HG03159 (cell line): ENCODE measurements around the gene PVALB.

Source experiments
- ATAC-seq: cut with Tn5 transposase; IDR thresholded peaks from one replicate; pipeline ENCODE4 v1.9.1; 2021; ENCODE audit warnings: mild to moderate bottlenecking, moderate library complexity; ENCODE audit not compliant: unreplicated experiment

PVALB gene

DNA sequence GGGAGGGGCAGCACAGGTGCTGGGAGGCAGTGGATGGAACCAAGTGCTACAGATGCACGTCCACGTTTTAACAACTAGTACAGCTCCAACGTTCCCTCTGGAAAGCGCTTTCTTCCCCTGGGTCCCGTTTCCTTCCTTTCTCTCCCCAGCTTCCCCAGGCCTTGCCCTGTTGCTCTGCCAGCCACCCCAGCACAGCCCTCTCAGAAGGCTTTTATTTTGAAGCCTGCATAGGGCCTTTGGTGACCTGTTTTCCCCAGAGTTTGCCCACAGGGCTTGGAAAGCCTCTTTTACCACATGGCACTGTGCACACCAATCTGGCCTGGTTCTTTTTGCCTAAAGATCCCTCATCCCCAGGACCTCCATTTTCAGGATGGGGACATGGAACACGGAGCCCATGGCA, 30.1 kb upstream of the PVALB start:
- ATAC-seq: no peak

DNA sequence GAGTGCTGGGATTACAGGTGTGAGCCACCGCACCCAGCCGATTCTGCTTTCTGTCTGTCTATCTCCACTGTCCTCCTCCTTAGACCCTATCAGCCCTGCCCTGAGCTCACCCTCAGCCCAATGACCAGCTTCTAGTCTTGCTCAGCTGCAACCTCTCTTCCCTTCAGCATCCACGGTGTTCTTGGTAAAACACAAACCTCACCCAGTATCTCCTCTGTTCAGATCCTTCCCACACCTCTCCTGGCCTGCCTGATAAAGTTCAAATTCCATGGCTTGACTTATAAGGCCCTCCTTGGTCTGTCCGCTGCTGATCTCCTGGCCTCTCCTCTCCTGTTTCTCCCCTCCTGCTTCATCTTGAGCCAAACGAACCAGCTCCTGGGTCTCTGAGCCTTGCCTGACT, 29.4 kb upstream of the PVALB start:
- ATAC-seq: no peak

DNA sequence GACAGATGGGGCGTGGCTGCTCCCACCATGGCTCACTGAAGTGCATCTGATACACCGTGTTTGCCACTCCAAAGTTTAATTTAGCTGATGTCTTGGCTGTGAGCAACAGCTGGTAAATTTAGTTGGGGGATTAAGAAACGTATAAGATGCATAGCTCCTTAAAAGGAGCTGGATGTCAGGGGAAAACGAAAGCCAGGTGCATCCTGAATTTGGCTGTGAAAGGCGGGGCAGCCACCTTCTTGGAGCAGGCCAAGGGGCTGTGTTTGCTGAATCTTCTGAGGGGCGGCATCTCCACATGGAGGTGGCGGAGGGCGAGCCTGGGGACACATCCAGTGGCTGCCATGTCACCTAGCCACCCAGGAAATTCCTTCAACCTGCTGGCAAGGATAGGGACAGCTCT, 23.3 kb upstream of the PVALB start:
- ATAC-seq: no peak

DNA sequence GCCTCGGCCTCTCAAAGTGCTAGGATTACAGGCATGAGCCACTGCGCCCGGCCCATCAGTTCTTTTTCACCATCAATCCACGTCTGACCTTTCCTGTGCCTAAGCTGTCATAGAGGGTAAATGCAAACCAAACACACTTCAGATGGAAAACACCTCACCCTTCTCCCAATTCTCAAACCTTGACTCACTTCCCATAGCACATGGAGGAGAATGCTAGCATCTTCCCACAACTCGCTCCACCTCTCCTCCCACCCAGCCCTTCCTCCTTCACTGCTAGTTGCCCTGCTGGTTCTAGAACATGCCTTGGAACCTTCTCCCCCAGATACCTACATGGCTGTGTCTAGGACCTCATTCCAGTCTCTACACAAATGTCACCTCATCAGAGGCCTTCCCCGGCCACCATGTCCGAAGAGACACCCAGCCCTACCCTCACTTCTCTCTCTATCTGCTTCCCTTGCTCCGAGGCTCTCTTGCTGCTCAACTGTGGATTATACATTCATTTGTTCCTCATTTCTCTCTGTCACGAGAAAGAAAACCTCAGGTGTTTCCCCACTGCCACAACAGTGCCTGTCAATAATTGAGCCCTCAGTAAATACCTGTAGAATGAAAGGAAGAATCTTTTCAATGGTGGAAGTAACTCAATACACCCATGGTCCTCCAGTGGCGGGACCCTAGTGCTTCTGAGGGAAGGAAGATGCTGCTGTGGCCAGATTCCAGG, 22.7 kb upstream of the PVALB start:
- no peak for ATAC-seq

DNA sequence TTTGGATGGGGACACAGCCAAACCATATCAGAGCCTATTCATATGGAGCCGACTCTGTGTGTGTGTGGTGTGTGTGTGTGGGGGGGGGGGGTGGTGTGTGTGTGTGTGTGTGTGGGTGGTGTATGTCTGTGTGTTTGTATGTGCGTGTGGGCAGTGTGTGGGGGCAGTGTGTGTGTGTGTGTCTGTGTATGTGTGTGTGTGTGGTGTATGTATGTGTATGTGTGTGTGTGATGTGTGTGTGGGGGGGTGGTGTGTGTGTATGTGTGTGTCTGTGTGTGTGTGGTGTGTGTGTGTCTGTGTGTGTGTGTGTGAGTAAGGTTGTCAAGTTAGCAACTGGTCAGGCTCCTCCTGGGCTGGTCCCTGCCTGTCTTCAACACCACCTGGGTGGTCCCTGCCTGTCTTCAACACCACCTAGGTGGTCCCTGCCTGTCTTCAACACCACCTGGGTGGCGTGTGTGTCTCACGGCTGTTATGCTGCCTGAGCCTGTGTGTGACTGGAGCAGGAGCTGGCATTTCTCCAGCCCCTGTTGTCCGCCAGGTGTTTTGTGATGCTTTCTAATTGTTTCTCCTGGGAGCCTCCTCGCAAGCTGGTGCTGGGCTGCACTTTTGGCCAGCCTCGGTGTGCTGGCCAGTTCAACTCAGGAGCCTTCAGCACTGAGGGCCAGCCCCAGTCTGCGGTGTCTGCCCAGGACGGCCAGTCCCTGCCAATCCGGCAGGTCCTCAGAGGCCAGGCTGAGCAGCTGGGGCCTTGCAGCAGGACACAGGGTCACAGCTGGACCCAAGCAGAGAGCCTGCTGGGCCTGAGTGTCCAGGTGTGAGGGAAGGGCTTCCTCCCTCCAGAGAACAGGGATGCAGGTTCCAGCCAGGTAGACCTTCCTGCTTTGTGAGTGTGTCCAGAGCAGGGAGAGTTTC, 21.5 kb upstream of the PVALB start:
- ATAC-seq: no peak

DNA sequence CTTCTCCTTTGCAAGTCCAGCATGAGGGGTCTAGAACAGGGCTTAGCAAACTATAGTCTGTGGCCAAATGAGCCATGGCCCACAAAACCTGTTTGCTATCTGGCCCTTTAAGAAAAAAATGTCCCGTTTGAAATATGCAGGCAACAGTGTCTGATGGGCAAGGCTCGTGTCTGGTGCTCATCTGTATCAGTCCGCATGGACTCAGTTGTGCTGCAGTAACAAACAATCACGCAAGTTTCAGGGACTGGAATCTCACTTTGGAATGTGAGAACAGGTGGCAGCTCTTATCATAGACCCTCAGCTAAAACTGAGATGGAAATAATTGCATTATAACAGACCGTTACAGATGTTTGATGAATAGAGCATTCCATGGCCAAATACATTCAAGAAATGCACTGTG, 19.1 kb upstream of the PVALB start:
- ATAC-seq: no peak

DNA sequence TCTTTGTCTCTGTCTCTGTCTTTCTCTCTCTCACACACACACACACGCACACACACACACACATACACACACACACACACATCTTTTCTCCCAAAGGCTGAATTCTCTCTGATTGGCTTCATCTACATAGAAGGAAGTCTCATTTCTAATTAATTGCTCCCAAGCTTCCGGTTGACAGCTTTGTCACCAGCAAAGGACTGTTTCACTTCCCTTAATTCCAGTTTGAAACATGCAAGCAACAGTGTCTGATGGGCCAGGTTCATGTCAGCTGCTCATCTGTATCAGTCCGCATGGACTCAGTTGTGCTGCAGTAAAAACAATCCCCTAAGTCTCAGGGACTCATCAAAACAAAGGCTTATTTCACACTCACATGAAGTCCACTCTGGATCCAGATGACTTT, 16.2 kb upstream of the PVALB start:
- ATAC-seq: no peak

DNA sequence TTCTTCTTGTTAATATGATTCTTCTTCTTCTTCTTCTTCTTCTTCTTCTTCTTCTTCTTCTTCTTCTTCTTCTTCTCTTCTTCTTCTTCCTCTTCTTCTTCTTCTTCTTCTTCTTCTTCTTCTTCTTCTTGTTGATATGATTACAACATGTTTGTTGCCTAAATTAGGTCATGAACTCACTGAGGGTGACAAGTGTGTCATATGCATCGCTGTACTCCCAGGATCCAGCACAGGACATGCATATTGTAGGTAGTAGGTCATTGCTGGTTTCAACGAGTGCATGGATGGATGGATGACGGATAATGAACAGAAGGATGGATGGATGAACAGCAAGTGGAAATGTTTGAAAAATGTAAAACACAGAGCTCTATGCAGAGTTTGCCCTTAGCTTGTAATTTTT, 14.9 kb upstream of the PVALB start:
- no peak for ATAC-seq

DNA sequence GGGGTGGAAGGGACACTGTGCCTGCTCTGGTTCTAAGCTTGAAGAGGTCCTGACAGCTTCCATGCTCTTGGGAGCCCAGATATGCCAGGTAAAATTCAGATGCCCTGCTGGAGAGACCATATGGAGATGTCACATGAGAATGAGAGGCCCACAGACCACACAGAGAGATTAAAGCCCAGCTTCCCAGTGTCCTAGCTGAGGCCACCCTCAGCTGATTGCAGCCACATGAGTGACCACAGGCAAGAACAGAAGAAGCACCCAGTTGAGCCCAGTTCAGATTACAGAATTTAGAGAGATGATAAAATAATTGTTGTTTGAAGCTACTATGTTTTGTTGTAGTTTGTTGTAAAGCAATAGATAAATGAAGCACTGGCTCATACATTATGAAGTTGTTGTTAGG, 14.4 kb upstream of the PVALB start:
- ATAC-seq: no peak

DNA sequence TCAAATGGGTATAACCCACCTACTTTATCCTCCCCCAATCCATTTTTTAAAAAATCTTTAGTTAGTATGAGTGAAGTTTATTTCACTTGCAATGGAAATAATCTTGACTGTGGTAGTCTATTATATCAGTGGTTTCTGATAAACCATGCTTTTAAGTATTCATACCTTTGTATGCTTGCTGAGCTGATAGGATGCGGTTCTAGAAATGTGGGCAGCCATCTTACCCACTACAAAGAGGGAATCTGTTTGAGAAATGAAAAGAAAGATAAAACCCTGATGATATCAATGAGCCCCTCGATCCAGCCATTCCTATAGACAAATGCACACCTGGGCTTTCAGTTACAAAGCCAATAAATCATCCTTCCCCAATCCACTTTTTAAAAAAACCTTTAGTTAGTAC, 13.8 kb upstream of the PVALB start:
- no peak for ATAC-seq

DNA sequence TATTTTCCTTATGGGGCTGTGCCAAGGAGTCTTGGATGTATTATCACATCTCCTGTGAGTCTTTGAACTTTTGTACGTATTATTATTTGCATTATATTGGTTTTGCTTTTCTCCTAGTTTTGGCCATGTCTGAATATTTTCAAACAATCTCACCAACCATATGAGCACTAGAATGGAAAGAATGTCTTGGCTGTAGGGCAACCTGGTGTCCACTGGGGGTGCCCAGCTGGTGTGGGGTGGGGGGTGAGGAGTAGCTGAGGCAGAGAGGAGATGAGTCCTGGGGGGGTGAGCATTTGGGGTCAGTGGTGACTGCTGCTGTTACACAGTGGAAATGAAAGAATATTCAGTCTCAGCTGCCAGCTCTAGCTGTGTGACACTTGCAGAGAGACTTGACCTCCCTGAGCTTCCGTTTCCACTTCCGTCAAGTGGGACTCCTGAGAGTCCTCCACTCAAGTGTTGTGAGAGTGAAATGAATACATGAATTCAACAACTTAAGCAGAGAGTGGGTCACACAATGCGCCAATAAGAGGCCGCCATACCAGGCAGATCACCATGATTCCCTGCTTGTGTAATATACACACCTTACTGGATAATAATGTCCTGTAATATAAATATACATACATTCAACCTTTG, 12.7 kb upstream of the PVALB start:
- ATAC-seq: no peak

DNA sequence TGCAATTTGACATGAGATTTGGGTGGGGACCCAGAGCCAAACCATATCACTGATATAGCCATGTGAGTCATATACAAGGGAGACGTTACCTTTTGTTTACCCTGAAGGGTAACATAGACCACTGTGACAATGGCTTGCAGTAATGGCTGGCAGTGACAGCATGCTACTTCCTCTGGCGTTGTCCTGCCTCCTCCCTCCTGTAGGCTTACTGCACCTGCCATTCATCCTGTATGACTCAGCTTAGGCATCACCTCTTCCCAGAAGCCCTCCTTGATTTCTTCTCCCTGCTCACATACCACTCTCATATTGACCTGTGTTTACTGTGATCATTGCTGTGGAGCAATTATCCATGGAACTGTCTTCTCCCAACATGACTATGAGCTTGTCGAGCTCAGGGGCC, 12.0 kb upstream of the PVALB start:
- ATAC-seq: no peak

DNA sequence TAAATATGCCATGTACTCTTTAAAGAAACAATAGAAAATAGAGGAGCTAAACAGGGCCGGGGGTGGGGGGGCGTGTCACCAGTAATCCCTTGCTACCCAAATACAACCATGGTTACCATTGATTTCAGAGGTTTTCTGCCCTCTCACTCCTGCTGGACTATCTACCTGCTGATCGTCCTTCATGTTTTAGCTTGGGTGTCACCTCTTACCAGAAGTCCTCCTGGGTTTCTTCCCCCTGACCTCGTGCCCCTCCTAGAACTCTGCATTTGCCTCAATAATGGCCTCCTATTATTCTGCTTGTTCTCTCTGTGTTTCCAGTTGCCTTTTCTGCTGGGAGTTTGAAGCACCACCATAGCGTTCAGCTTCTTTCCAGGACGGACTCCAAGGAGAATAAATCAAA, 9.4 kb upstream of the PVALB start:
- no peak for ATAC-seq

DNA sequence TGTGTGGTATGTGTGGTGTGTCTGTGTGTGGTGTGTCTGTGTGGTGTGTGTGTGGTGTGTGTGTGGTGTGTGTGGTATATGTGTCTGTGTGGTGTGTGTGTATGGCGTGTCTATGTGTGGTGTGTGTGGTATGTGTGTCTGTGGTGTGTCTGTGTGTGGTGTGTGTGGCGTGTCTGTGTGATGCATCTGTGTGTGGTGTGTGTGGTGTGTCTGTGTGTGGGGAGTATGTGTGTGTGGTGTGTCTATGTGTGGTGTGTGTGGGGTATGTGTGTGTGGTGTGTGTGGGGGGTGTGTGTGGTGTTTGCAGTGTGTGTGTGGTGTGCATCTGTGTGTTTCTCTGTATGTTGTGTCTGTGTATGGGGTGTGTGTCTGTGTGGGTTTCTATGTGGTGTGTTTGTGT, 7.8 kb upstream of the PVALB start:
- ATAC-seq: no peak

DNA sequence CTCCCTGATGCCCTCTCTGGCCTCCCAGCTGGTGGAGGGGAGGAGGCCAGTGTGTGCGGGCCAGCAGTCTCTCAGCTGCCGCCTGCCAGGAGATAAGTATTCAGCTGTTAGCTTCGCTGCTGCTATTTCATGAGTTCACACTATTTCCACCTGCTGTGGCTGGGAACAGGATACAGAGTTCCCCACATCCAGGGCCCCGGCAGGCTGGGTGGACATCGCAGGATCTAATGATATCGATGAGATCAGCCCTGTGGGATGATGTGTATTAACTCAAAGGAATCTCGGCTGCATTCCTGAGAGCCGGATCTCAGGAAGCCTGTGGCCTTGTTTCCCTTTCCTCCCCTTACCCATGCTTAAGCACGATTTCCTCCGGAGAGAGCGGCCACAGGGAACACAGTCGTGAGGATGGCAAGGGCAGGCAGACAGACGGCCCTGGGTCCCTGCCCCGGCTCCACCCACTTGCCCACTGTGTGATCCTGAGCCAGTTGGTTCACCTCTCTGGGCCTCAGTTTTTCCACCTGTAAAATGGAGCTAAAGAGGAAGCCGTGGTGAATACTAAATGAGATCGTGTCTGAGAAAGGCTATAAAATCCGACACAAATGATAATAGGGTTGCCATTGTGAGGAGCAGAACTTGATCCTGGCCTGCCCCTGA, 6.5 kb upstream of the PVALB start:
- no peak for ATAC-seq

DNA sequence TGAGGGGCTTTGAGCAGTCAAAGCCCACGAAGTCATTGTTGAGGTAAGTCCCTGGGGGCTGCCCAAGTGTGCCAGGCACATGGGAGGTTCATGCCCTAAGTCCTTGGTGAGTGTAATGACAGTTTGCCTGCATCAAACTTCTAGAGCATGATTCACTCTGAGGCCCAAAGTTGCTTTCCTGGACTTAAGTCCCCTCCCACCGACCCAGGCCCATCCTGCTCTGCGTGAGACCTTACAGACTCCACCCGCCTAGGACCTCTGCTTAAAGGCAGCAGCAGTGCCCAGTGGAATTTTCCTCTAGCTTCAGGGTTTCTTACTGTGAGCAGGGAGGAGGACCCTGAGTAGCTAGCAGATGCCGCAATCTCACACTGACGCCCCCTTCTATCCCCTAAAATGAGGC, 5.7 kb upstream of the PVALB start:
- ATAC-seq: no peak

DNA sequence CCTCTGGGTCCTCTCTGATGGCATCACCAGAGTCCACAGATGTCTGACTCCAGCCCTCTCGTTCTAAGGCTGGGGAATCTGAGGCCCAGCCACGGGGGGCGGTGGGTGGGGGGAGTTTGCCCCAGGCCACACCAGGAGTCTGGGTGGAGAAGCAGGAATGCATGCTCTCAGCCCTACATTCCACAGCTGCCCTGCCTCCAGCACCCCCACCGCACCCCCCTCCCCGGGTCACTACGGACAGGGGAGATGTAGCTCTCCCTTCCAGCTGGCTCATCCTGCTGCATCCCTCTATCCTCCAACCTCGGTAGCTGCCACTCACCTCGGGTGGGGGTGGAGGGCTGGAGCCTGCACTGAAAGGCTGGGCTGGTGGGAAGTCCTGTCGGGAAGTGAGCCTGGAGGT, 2.3 kb upstream of the PVALB start:
- no peak for ATAC-seq

DNA sequence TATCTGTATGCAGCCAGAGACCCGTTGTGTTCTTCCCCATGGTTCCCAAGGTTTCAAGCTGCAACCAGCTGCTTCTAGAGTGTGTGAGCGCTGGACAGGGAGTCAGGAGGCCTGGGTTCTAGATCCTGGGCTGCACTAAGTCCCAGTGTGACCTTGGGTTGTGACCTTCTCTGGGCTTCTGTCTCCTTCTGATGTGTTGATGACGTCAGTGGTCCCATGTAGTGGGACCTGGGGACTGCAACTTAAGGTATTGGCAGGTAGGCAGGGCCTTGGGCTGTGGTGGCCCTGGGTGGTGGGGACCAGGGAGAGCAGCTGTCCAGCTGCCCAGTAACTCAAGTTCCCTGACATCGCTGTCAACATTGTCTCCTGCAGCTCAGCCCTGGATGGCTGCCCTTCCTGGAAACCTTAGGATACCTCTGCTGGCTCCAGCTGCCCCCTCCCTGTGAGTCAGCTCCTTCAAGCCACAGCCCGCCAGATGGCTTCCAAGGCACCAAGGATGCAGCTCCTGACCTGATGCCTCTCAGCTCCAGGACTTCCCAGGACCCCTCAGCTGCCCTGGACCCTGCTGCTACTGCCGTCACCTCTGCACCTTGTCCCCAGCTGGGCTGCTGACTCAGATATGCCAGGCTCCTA, 1.3 kb upstream of the PVALB start:
- no peak for ATAC-seq

DNA sequence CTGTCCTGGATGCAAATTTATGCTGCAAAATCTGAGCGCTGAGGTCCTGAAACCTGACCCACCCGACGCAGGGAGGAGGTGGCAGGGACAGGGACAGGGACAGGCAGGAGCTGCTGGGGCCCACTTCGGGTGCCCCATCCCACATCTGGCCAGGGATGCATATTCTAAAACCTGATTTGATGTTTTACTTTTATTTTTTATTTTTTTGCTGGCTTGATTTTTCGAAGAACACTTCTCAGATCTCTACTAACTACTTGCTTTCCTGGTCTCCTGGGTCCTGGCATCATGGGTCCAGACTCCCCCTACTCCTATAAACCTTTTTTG, 652 bp upstream of the PVALB start:
- ATAC-seq: no peak

DNA sequence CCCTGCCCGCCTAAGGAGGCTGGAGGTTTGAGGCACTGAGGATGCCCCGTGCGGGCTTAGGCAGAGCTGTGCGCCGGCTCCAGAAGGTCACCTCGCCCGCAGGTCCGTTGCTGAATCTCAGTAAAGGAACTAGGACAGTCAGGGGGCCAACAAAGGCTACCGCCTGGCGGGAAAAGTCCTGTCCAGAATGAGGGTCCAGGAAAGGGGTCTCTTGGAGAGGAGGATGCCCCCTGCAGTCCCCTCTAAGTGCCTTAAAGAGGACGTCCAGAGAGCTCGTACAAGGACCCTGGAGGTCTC, 548 bp downstream of the PVALB start:
- ATAC-seq: no peak

DNA sequence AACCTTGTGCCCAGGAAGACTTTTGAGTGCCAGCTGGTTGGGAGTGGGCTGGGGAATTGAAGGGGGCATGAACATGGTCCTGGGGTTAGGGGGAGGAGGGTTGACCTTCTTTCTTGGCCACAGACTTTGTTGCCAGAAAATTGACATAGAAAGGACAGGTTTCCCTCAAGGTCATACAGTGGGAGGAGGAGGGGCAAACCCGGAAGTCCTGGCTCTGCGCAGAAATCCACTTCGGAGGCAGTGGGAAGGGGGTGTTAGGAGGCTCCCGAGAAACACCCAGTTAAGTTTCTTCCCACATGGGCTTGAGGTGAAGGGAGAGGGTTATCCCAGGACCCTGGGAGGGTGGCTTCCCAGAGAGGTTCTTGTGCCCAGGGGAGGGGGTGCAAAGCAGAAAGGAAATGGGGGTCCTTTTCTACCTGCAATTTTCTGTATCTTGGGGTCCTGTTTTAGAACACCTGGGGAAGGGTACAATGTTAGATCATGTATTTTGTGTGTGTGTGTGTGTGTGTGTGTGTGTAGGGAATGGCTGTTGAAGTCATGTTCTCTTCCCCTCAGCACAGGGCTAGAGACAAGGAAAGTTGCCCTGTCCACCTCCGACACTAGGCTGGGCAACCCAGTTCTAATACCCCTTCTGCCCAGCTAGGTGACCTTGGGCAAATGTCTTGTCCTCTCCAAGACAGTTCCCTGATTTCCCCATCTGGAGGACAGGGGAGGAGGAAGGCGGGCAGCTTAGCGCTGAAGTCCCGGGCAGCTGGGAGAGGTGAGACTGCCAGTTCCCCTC, 1.1 kb downstream of the PVALB start:
- ATAC-seq: no peak
